Mesenteric fat pad (tissue), 1 donor: ENCODE results near the gene HDGFL1. TPM values are rescaled to one million over a fixed set of nuclear protein-coding genes. Genes with fewer than 3 reads are reported as not detected.

ENCODE experiments used
- DNase-seq: peaks from one replicate; pipeline ENCODE4 v3.0.0-alpha.2; 2020; ENCODE audit warnings: low spot score
- long read RNA-seq: library from polyadenylated mRNA; unstranded; transcript quantifications from one replicate; pipeline ENCODE4 v2.0.0, GENCODE V29; 2020
- total RNA-seq: library from RNA; stranded (reverse); fragmentation: NEBNext Ultra II Directional; extraction: Animal tissue kit (Norgen Biotek cat#: 25700); gene quantifications from one replicate; pipeline ENCODE4 v1.2.1, GENCODE V29; 2021
- donor health status: DM: yes; HTN: yes; CAD: no.

Gene HDGFL1
- not detected for total RNA-seq
- long read RNA-seq = 0 reads

GRCh38 chr6:22569281-22570184 is at the start of gene HDGFL1:
TSS of gene HDGFL1 (plus strand) at chr6:22569566. CDS start at chr6:22569576, 10 bp downstream.
- no peak for DNase-seq

- no peak for DNase-seq
Measured at GRCh38 chr6:22521035-22521434, 48.3 kb upstream of the HDGFL1 start.

GRCh38 chr6:22526736-22527135 is 42.6 kb upstream of the HDGFL1 start:
- DNase-seq = no peak

GRCh38 chr6:22529866-22530265 is 39.5 kb upstream of the HDGFL1 start:
- DNase-seq = no peak

- no peak for DNase-seq
Measured at GRCh38 chr6:22530506-22530905, 38.9 kb upstream of the HDGFL1 start.

- no peak for DNase-seq
Measured at GRCh38 chr6:22536122-22536521, 33.2 kb upstream of the HDGFL1 start.

- no peak for DNase-seq
Measured at GRCh38 chr6:22544476-22544875, 24.9 kb upstream of the HDGFL1 start.

GRCh38 chr6:22545051-22545450 is 24.3 kb upstream of the HDGFL1 start:
- DNase-seq = no peak

- DNase-seq = no peak
Measured at GRCh38 chr6:22546236-22546635, 23.1 kb upstream of the HDGFL1 start.

- no peak for DNase-seq
Measured at GRCh38 chr6:22550971-22551670, 18.2 kb upstream of the HDGFL1 start.

GRCh38 chr6:22556266-22556665 is 13.1 kb upstream of the HDGFL1 start:
- DNase-seq = no peak

GRCh38 chr6:22557007-22557406 is 12.4 kb upstream of the HDGFL1 start:
- DNase-seq = no peak

GRCh38 chr6:22558288-22558882 is 11.0 kb upstream of the HDGFL1 start:
- DNase-seq = no peak

GRCh38 chr6:22568854-22569253 is 512 bp upstream of the HDGFL1 start:
- DNase-seq = no peak

- no peak for DNase-seq
Measured at GRCh38 chr6:22570185-22570551, 802 bp downstream of the HDGFL1 start.

GRCh38 chr6:22575190-22575589 is 5.8 kb downstream of the HDGFL1 start:
- no peak for DNase-seq

- DNase-seq = no peak
Measured at GRCh38 chr6:22579439-22579838, 10.1 kb downstream of the HDGFL1 start.

- no peak for DNase-seq
Measured at GRCh38 chr6:22580337-22580736, 11.0 kb downstream of the HDGFL1 start.

- DNase-seq = no peak
Measured at GRCh38 chr6:22582417-22583205, 13.2 kb downstream of the HDGFL1 start.

- no peak for DNase-seq
Measured at GRCh38 chr6:22583230-22583629, 13.9 kb downstream of the HDGFL1 start.

GRCh38 chr6:22583927-22584326 is 14.6 kb downstream of the HDGFL1 start:
- DNase-seq = no peak
